Heart left ventricle (tissue), 16 donors: ENCODE data around the gene SELENOF. TPM values are rescaled to one million over a fixed set of nuclear protein-coding genes. Genes with fewer than 3 reads are reported as not detected.

Source experiments
- ATAC-seq, 4 donors: fragments of 200-7000 bp; cut with Tn5 transposase; one replicate each; pipeline ENCODE4 v1.9.1; 2020 to 2022; ENCODE audit warnings: moderate library complexity in 4 of 4, mild to moderate bottlenecking in 3 of 4, moderate number of reproducible peaks in 1 of 4
- DNase-seq, 5 donors: peaks; one replicate each; pipeline ENCODE4 v3.0.0-alpha.2; 2020
- H3K27ac ChIP-seq, 12 donors: fragments of 200-600 bp; sonication (generic) in 4 of 12; one replicate each; pipeline versions ENCODE4 v1.5.0 to v1.8.0; 2016 to 2022; ENCODE audit warnings: mild to moderate bottlenecking in 2 of 12
- H3K27me3 ChIP-seq, 9 donors: fragments of 200-600 bp; sonication (generic) in 2 of 9; one replicate each; pipeline versions ENCODE4 v1.5.1 to v1.8.0; 2016 to 2022; ENCODE audit warnings: mild to moderate bottlenecking in 3 of 9
- H3K36me3 ChIP-seq, 9 donors: fragments of 200-600 bp; sonication (generic) in 2 of 9; one replicate each; pipeline versions ENCODE4 v1.5.0 to v1.8.0; 2018 to 2022; ENCODE audit warnings: mild to moderate bottlenecking in 2 of 9
- H3K4me1 ChIP-seq, 12 donors: fragments of 200-600 bp; sonication (generic) in 4 of 12; one replicate each; pipeline versions ENCODE4 v1.5.0 to v1.8.0; 2016 to 2022; ENCODE audit warnings: mild to moderate bottlenecking in 3 of 12
- H3K4me3 ChIP-seq, 12 donors: fragments of 200-600 bp; sonication (generic) in 4 of 12; one replicate each; pipeline versions ENCODE4 v1.5.0 to v1.8.0; 2017 to 2022; ENCODE audit warnings: mild to moderate bottlenecking in 9 of 12, moderate library complexity in 4 of 12
- H3K9me3 ChIP-seq, 12 donors: fragments of 200-600 bp; sonication (generic) in 4 of 12; one replicate each; pipeline versions ENCODE4 v1.5.0 to v1.8.0; 2016 to 2022; ENCODE audit warnings: mild to moderate bottlenecking in 1 of 12
- POLR2A ChIP-seq, 2 donors: fragments of 450-650 bp; IDR thresholded peaks; one replicate each; pipeline ENCODE4 v1.6.1; 2017; ENCODE audit warnings: antibody characterized with exemption in 2 of 2, mild to moderate bottlenecking in 2 of 2, moderate library complexity in 2 of 2
- WGBS, 4 donors: extraction: QIAGEN DNeasy Blood & Tissue Kit in 2 of 4; methylation state at CpG; one replicate each; pipeline versions ENCODE4 v1.1.5 to v1.1.7; 2013 to 2018; 5-methylcytosine and 5-hydroxymethylcytosine counted together
- intact Hi-C, 10 donors: fragments of 100-400 bp; cut with DNase I; formaldehyde crosslinking; loops; one replicate each; pipeline versions ENCODE4 v1.11.1 to v1.14.2; 2022
- polyA plus RNA-seq, 2 donors: library from polyadenylated mRNA; stranded (reverse); fragments of 200-250 nt; gene quantifications; one replicate each; pipeline ENCODE4 v1.2.3, GENCODE V29; 2013
- total RNA-seq, 9 donors: library from RNA; depleted of rRNA in 2 of 9; stranded (reverse); fragments of >200 nt in 2 of 9; fragmentation: NEBNext Ultra II Directional in 3 of 9; extraction: Animal tissue kit (Norgen Biotek cat#: 25700) in 3 of 9; gene quantifications; one replicate each; pipeline versions ENCODE4 v1.1.0 to v1.2.4, GENCODE V29; 2016 to 2023
- TF ChIP-seq, protein P1 (sequence below), 12 donors: fragments of 200-600 bp; sonication (generic) in 4 of 12; IDR thresholded peaks; one replicate each; pipeline versions ENCODE4 v1.5.0 to v1.8.0; 2018 to 2022; ENCODE audit warnings: antibody characterized with exemption in 12 of 12, mild to moderate bottlenecking in 5 of 12
- donor health status: ischemic (EF 13 %, LVEDD 7.1; RV severe dilation, severe dysfunction).
- donor health status: healthy with polysubstance abuse.
- donor health status: DM: no; HTN: yes; CAD: no.
- donor health status: DM: no; HTN: no; CAD: no.
- donor health status: ischemic (EF 25% LVEDD 6.9; RV normal size, moderate dysfunction).
- donor health status: ischemic (EF 25% LVEDD 5.7; RV mildly dilated, moderate dysfunction).
- donor health status: healthy.
- donor health status: DM: yes; HTN: yes; CAD: no.
- donor health status: ischemic (EF 35%, LVEDD 5.7; RV mildly dilated, moderate dysfunction).
- donor health status: nonischemic (EF 11% LVEDD 7.7; RV severe dilation, severe dysfunction).
- donor health status: DM: yes; HTN: yes; CAD: no.
- donor health status: PGD.
- donor health status: ischemic (EF 29% LVEDD 5.4; RV normal size, mild dysfunction).
- donor health status: nonischemic (EF 23%, LVEDD 6.1; RV moderate dilation, normal function).

The SELENOF gene
- total and polyA plus RNA-seq, 11 donors, result 46.8 to 125 (median 76.1) TPM

GRCh38 chr1:86862920-86863319 lies 51.0 kb downstream of the SELENOF start:
- no peaks in the 10 kb centered on the region for H3K27me3 ChIP-seq
- H3K4me1 ChIP-seq, result peaks cover 0 to 5% (median 0%) of the 10 kb centered on the region in 12 donors
- ATAC-seq, result no peak
- no peak overlapping the region for H3K4me3 ChIP-seq
- WGBS, 4 donors, result 85 to 91% (median 89%) methylated on average over 2 of the region's 2 CpGs
- intact Hi-C loops, result loop anchor here in 1 of 10 donors (10.0 kb wide), 1 partner anchor 52 kb away; the partner anchor contains the start of genes HS2ST1 and SELENOF
- H3K27ac ChIP-seq, result no peak overlapping the region
- H3K9me3 ChIP-seq, result no peaks in the 10 kb centered on the region
- DNase-seq, result no peak
- peaks cover 0 to 20% (median 5%) of the 10 kb centered on the region in 9 donors for H3K36me3 ChIP-seq
- TF ChIP-seq POLR2A (IDR thresholded peaks at IDR 0.05), result no peak
- TF ChIP-seq, protein P1, sequence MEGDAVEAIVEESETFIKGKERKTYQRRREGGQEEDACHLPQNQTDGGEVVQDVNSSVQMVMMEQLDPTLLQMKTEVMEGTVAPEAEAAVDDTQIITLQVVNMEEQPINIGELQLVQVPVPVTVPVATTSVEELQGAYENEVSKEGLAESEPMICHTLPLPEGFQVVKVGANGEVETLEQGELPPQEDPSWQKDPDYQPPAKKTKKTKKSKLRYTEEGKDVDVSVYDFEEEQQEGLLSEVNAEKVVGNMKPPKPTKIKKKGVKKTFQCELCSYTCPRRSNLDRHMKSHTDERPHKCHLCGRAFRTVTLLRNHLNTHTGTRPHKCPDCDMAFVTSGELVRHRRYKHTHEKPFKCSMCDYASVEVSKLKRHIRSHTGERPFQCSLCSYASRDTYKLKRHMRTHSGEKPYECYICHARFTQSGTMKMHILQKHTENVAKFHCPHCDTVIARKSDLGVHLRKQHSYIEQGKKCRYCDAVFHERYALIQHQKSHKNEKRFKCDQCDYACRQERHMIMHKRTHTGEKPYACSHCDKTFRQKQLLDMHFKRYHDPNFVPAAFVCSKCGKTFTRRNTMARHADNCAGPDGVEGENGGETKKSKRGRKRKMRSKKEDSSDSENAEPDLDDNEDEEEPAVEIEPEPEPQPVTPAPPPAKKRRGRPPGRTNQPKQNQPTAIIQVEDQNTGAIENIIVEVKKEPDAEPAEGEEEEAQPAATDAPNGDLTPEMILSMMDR (IDR thresholded peaks at IDR 0.05), result no peak

GRCh38 chr1:86861424-86861823 lies 52.5 kb downstream of the SELENOF start:
- TF ChIP-seq, protein P1 (IDR thresholded peaks at IDR 0.05), result no peak
- Histone ChIP-seq H3K36me3 (peaks cover 0 to 20% (median 5%) of the 10 kb centered on the region in 9 donors), H3K9me3 (no peaks in the 10 kb centered on the region), H3K27ac (no peak overlapping the region), H3K4me1 (peaks cover 0 to 2% (median 0%) of the 10 kb centered on the region in 12 donors), H3K4me3 (no peak overlapping the region), H3K27me3 (no peaks in the 10 kb centered on the region)
- ATAC-seq (no peak), DNase-seq (no peak)
- intact Hi-C loops, result loop anchor here in 1 of 10 donors (10.0 kb wide), 1 partner anchor 53 kb away; the partner anchor contains the start of genes HS2ST1 and SELENOF
- WGBS, 4 donors, result 73 to 91% (median 81%) methylated on average over 1 of the region's 1 CpG

GRCh38 chr1:86860424-86860823 lies 53.5 kb downstream of the SELENOF start:
- Histone ChIP-seq H3K27ac (no peak overlapping the region), H3K4me1 (no peaks in the 10 kb centered on the region), H3K9me3 (no peaks in the 10 kb centered on the region), H3K4me3 (no peak overlapping the region), H3K27me3 (no peaks in the 10 kb centered on the region), H3K36me3 (peaks cover 0 to 20% (median 5%) of the 10 kb centered on the region in 9 donors)
- 84 to 94% (median 87%) methylated on average over 1 of the region's 1 CpG for WGBS, 4 donors
- ATAC-seq (no peak), DNase-seq (no peak)
- no peak for TF ChIP-seq POLR2A (IDR thresholded peaks at IDR 0.05)
- TF ChIP-seq, protein P1 (IDR thresholded peaks at IDR 0.05), result no peak
- intact Hi-C loops, result loop anchor here in 1 of 10 donors (10.0 kb wide), 1 partner anchor 54 kb away; the partner anchor contains the start of genes HS2ST1 and SELENOF

DNA sequence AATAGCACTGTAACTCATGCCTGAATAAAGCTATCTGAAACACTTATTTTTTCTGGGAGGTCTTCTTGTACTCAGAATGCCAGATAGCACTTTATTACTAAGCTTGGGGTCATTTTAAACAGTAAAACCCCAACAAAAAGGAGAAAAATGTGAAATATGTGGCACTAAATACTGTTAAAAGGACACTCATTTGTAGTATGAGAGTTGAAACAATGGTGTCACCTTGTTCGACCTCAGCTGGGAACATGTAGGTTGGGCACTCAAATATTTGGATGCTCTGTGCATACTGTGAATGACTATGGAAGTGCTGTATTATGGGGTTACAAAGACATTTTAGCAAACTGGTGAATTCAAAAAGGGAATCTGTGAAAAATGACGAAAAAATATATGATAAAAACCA lies 53.9 kb downstream of the SELENOF start:
- Histone ChIP-seq H3K27me3 (no peaks in the 10 kb centered on the region), H3K4me1 (no peaks in the 10 kb centered on the region), H3K27ac (no peak overlapping the region), H3K36me3 (peaks cover 0 to 20% (median 5%) of the 10 kb centered on the region in 9 donors), H3K9me3 (no peaks in the 10 kb centered on the region), H3K4me3 (no peak overlapping the region)
- no peak for ATAC-seq
- TF ChIP-seq, protein P1 (IDR thresholded peaks at IDR 0.05), result no peak
- no peak for TF ChIP-seq POLR2A (IDR thresholded peaks at IDR 0.05)
- no peak for DNase-seq
- 92 to 93% (median 92%) methylated on average over 2 of the region's 2 CpGs for WGBS, 4 donors
- intact Hi-C loops, result loop anchor here in 1 of 10 donors (10.0 kb wide), 1 partner anchor 55 kb away; the partner anchor contains the start of genes HS2ST1 and SELENOF
